HFFc6 (cell line): ENCODE results near the gene LDLRAD4. TPM values are rescaled to one million over a fixed set of nuclear protein-coding genes. Genes with fewer than 3 reads are reported as not detected.

Experiments used
- DNase-seq: peaks from one replicate; pipeline ENCODE4 v3.0.0-alpha.2; 2018
- H3K27ac Mint-ChIP-seq: 2 replicates; pipeline ENCODE4 v1.8.0; 2020; ENCODE audit warnings: mild to moderate bottlenecking, mixed read lengths
- H3K27me3 Mint-ChIP-seq: 2 replicates; pipeline ENCODE4 v1.8.0; 2021; ENCODE audit warnings: mild to moderate bottlenecking, moderate library complexity, mixed read lengths; ENCODE audit not compliant: insufficient read depth
- H3K36me3 Mint-ChIP-seq: 2 replicates; pipeline ENCODE4 v1.8.0; 2021; ENCODE audit warnings: low read depth, mixed read lengths
- H3K4me1 Mint-ChIP-seq: 2 replicates; pipeline ENCODE4 v1.8.0; 2020; ENCODE audit warnings: low read depth, mixed read lengths
- H3K4me3 Mint-ChIP-seq: 2 replicates; pipeline ENCODE4 v1.8.0; 2020; ENCODE audit warnings: mild to moderate bottlenecking, moderate library complexity, mixed read lengths
- H3K9me3 Mint-ChIP-seq: 2 replicates; pipeline ENCODE4 v1.8.0; 2020; ENCODE audit warnings: mild to moderate bottlenecking, mixed read lengths
- total RNA-seq, 6 experiments: library from RNA; stranded (reverse); fragmentation: NEBNext Ultra II Directional; extraction: Animal tissue kit (Norgen Biotek cat#: 25700); gene quantifications; 2 replicates in 1 of 6; 3 replicates in 5 of 6; pipeline ENCODE4 v1.2.3, GENCODE V29; 2021
- TF ChIP-seq, protein P1 (sequence below): fragments of 200-600 bp; sonication (generic); IDR thresholded peaks from 2 replicates; pipeline ENCODE4 v1.5.0; 2021; ENCODE audit warnings: antibody characterized with exemption, mild to moderate bottlenecking

The LDLRAD4 gene
- total RNA-seq, 6 experiments from 2014 or later: not detected

DNA sequence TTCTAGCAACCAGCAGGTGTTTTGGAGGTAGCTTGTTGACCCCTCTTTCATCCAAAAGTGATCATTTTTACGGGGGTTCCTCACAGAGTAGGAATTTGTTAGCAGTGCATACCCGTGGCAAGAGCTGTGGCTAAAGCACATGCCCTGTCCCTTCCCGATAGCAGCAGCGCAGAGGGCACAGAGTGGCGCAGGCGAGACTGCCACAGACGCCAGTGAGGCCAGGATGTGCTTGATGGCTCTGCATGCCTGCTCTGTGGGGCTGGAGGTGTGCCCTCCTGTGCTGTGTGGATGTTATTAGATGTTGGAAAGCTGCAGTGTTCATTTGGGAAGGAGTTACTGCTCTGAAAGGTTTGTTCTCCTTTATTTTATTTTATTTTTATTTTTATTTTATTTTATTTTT lies 354.2 kb downstream of the LDLRAD4 start:
- no peaks in the 10 kb centered on the region for H3K9me3 Mint-ChIP-seq
- no peak overlapping the region for H3K4me3 Mint-ChIP-seq
- no peaks in the 10 kb centered on the region for H3K36me3 Mint-ChIP-seq
- no peak overlapping the region for H3K27ac Mint-ChIP-seq
- peaks cover 20% of the 10 kb centered on the region for H3K27me3 Mint-ChIP-seq
- peaks cover 12% of the 10 kb centered on the region for H3K4me1 Mint-ChIP-seq
- DNase-seq: no peak
- TF ChIP-seq, protein P1, sequence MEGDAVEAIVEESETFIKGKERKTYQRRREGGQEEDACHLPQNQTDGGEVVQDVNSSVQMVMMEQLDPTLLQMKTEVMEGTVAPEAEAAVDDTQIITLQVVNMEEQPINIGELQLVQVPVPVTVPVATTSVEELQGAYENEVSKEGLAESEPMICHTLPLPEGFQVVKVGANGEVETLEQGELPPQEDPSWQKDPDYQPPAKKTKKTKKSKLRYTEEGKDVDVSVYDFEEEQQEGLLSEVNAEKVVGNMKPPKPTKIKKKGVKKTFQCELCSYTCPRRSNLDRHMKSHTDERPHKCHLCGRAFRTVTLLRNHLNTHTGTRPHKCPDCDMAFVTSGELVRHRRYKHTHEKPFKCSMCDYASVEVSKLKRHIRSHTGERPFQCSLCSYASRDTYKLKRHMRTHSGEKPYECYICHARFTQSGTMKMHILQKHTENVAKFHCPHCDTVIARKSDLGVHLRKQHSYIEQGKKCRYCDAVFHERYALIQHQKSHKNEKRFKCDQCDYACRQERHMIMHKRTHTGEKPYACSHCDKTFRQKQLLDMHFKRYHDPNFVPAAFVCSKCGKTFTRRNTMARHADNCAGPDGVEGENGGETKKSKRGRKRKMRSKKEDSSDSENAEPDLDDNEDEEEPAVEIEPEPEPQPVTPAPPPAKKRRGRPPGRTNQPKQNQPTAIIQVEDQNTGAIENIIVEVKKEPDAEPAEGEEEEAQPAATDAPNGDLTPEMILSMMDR: no peak

DNA sequence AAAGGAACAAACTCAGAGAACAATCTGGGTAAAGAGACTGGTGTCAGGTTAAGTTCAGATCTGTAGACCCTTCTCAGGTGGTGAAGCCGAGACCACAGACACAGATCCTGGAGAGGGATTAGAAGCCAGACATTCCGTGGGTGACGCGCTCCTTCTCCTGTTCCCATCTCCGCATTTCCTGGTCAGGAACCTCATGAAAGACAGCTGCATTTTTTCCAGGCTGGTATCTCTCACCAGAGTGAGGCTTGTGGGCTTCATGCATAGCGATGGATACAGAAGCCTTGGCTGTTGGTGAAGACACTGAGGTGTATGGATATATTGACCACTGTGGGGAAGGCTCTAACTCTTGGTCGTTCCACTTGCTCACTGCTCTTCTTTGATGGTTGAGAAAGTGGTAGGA lies 355.2 kb downstream of the LDLRAD4 start:
- no peak overlapping the region for H3K4me3 Mint-ChIP-seq
- no peak overlapping the region for H3K27ac Mint-ChIP-seq
- peaks cover 18% of the 10 kb centered on the region for H3K27me3 Mint-ChIP-seq
- TF ChIP-seq, protein P1: no peak
- DNase-seq: no peak
- H3K9me3 Mint-ChIP-seq: no peaks in the 10 kb centered on the region
- peaks cover 12% of the 10 kb centered on the region for H3K4me1 Mint-ChIP-seq
- no peaks in the 10 kb centered on the region for H3K36me3 Mint-ChIP-seq

DNA sequence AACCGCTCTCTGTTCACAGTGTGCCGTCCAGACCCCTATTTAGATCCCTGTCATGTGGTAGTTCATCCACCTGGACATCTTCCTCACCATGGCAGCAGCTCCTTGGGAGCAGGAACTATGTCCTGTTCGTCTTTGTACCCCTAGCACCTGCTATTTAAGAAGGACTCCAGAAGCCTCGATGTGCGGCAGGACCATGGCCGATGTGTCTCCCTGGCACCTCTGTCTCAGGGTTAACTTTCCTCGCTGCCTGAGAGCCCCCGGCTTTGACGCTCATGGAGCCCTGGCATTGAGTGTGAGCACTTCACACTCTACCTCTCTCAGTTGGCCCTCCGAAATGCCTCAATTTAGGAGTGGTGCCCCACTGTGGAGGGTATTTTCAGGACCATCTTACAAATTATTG lies 355.8 kb downstream of the LDLRAD4 start:
- Mint-ChIP-seq H3K27me3 (peaks cover 18% of the 10 kb centered on the region), H3K9me3 (no peaks in the 10 kb centered on the region), H3K36me3 (no peaks in the 10 kb centered on the region), H3K4me1 (peaks cover 12% of the 10 kb centered on the region), H3K27ac (no peak overlapping the region), H3K4me3 (no peak overlapping the region)
- no peak for DNase-seq
- TF ChIP-seq, protein P1: no peak

DNA sequence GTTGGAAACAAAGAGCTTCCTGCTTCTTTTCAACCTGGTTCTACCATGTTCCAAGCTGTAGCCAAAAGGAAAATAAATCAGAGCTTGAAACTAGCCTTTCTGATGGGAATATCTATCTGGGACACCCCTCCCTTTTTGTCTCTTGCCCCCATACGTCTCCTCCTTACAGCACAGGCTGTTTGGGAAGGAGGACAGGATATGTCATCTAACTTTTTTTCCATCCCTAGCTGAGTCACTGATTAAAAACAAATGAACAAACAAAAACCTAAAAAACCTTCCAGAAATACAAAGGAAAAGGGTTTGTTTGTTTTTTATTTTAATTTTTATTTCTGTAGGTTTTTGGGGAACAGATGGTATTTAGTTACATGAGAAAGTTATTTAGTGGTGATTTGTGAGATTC lies 356.2 kb downstream of the LDLRAD4 start:
- no peak for DNase-seq
- Mint-ChIP-seq H3K27ac (no peak overlapping the region), H3K9me3 (no peaks in the 10 kb centered on the region), H3K27me3 (peaks cover 15% of the 10 kb centered on the region), H3K4me3 (no peak overlapping the region), H3K4me1 (peaks cover 12% of the 10 kb centered on the region), H3K36me3 (no peaks in the 10 kb centered on the region)
- TF ChIP-seq, protein P1: no peak

DNA sequence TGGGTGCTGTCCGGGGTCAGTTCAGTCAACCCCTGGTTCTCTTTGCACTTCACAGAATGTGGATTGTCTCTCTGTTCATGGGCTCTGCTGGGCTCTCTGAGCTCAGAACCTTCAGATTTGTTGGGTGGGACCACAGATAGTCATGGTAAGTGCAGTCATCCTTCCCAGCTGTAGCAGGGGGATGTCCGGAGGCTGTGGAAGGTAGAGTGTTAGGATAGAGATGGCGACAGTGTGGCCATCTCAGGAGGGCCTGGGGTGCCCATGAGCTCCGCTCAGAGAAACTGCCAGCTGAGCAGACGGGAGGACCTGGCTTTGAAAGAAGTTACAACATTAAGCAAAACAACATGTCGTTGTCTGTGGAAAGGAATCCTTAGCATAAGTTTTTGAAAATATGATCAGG lies 358.0 kb downstream of the LDLRAD4 start:
- H3K9me3 Mint-ChIP-seq: no peaks in the 10 kb centered on the region
- no peak overlapping the region for H3K4me3 Mint-ChIP-seq
- TF ChIP-seq, protein P1: no peak
- no peak for DNase-seq
- no peak overlapping the region for H3K27ac Mint-ChIP-seq
- no peaks in the 10 kb centered on the region for H3K36me3 Mint-ChIP-seq
- peaks cover 12% of the 10 kb centered on the region for H3K27me3 Mint-ChIP-seq
- H3K4me1 Mint-ChIP-seq: peaks cover 12% of the 10 kb centered on the region
